CD14-positive monocyte (primary cell): ENCODE results near the gene CNTNAP1. TPM values are rescaled to one million over a fixed set of nuclear protein-coding genes. Genes with fewer than 3 reads are reported as not detected.

ENCODE experiments used
- DNase-seq, 3 donors: peaks; one replicate each; pipeline ENCODE4 v3.0.0-alpha.2; 2011 to 2022
- H2AFZ ChIP-seq: 2 replicates; pipeline ENCODE4 v1.6.0; 2012; ENCODE audit warnings: mild to moderate bottlenecking, low read depth, low read length, inconsistent platforms; ENCODE audit not compliant: insufficient read depth, poor library complexity, severe bottlenecking
- H3K27ac ChIP-seq, 2 donors: 1 replicate in 1 of 2; 2 replicates in 1 of 2; pipeline ENCODE4 v1.5.1; 2012 to 2013; ENCODE audit warnings: low read length in 2 of 2, control low read depth in 1 of 2, inconsistent platforms in 1 of 2, low read depth in 1 of 2, mild to moderate bottlenecking in 1 of 2
- H3K27me3 ChIP-seq, 2 donors: one replicate each; pipeline versions ENCODE4 v1.6.0 to v1.6.1; 2011 to 2013; ENCODE audit warnings: low read length in 2 of 2; ENCODE audit not compliant: control insufficient read depth in 2 of 2, insufficient read depth in 2 of 2
- H3K36me3 ChIP-seq, 2 donors: replicated peaks in 1 of 2; 1 replicate in 1 of 2; 2 replicates in 1 of 2; pipeline versions ENCODE4 v1.5.1 to v1.6.1; 2012 to 2013; ENCODE audit warnings: low read length in 2 of 2, control low read depth in 1 of 2, inconsistent platforms in 1 of 2, mild to moderate bottlenecking in 1 of 2; ENCODE audit not compliant: insufficient read depth in 2 of 2, control insufficient read depth in 1 of 2
- H3K4me1 ChIP-seq, 2 donors: 1 replicate in 1 of 2; 2 replicates in 1 of 2; pipeline versions ENCODE4 v1.5.1 to v1.6.1; 2012 to 2013; ENCODE audit warnings: low read length in 2 of 2, control low read depth in 1 of 2, inconsistent platforms in 1 of 2, mild to moderate bottlenecking in 1 of 2, moderate library complexity in 1 of 2; ENCODE audit not compliant: insufficient read depth in 2 of 2, control insufficient read depth in 1 of 2
- H3K4me2 ChIP-seq: replicated peaks from 2 replicates; pipeline ENCODE3; 2012; ENCODE audit warnings: low read length, moderate library complexity, mild to moderate bottlenecking; ENCODE audit not compliant: poor library complexity, severe bottlenecking; ENCODE audit errors: extremely low read depth
- H3K4me3 ChIP-seq, 3 experiments: fragments of 200-600 bp in 1 of 3; sonication (generic) in 1 of 3; replicated peaks in 1 of 3; 1 replicate in 2 of 3; 2 replicates in 1 of 3; pipeline ENCODE4 v1.5.1; 2011 to 2013; ENCODE audit warnings: low read length in 3 of 3, mild to moderate bottlenecking in 3 of 3, control low read depth in 2 of 3, low read depth in 2 of 3, inconsistent platforms in 1 of 3, moderate library complexity in 1 of 3
- H3K79me2 ChIP-seq: 2 replicates; pipeline ENCODE4 v1.6.0; 2012; ENCODE audit warnings: mild to moderate bottlenecking, control low read depth, inconsistent platforms, low read length, moderate library complexity; ENCODE audit not compliant: insufficient read depth
- H3K9ac ChIP-seq: 2 replicates; pipeline ENCODE4 v1.6.0; 2017; ENCODE audit warnings: low read length, mild to moderate bottlenecking; ENCODE audit not compliant: insufficient read depth, poor library complexity, severe bottlenecking
- H3K9me3 ChIP-seq, 2 donors: replicated peaks in 1 of 2; 1 replicate in 1 of 2; 2 replicates in 1 of 2; pipeline versions ENCODE4 v1.5.1 to v1.6.1; 2012 to 2013; ENCODE audit warnings: low read length in 2 of 2, control low read depth in 1 of 2; ENCODE audit not compliant: control insufficient read depth in 1 of 2, insufficient read depth in 1 of 2
- H4K20me1 ChIP-seq: 2 replicates; pipeline ENCODE4 v1.6.0; 2012; ENCODE audit warnings: mild to moderate bottlenecking, low read length, control low read depth, moderate library complexity; ENCODE audit not compliant: insufficient read depth
- H3K27ac Mint-ChIP-seq, 7 donors: one replicate each; pipeline ENCODE4 v1.8.0; 2020; ENCODE audit warnings: mild to moderate bottlenecking in 7 of 7, mixed read lengths in 7 of 7, moderate library complexity in 6 of 7, inconsistent platforms in 2 of 7
- H3K27me3 Mint-ChIP-seq, 3 donors: one replicate each; pipeline ENCODE4 v1.8.0; 2021 to 2022; ENCODE audit warnings: low read depth in 3 of 3, mild to moderate bottlenecking in 3 of 3, mixed read lengths in 3 of 3, moderate library complexity in 3 of 3, inconsistent platforms in 1 of 3
- H3K36me3 Mint-ChIP-seq, 2 donors: one replicate each; pipeline ENCODE4 v1.8.0; 2020; ENCODE audit warnings: mixed read lengths in 2 of 2, inconsistent platforms in 1 of 2, mild to moderate bottlenecking in 1 of 2
- H3K4me1 Mint-ChIP-seq: one replicate; pipeline ENCODE4 v1.8.0; 2020; ENCODE audit warnings: mild to moderate bottlenecking, mixed read lengths
- H3K4me3 Mint-ChIP-seq, 2 donors: one replicate each; pipeline ENCODE4 v1.8.0; 2020; ENCODE audit warnings: mild to moderate bottlenecking in 2 of 2, mixed read lengths in 2 of 2, moderate library complexity in 1 of 2
- H3K9me3 Mint-ChIP-seq, 7 donors: one replicate each; pipeline ENCODE4 v1.8.0; 2020 to 2022; ENCODE audit warnings: mixed read lengths in 7 of 7, mild to moderate bottlenecking in 6 of 7, moderate library complexity in 6 of 7, inconsistent platforms in 2 of 7
- CTCF ChIP-seq: fragments of 200-600 bp; IDR thresholded peaks from one replicate; pipeline ENCODE4 v1.8.0; 2022; ENCODE audit warnings: antibody characterized with exemption, mild to moderate bottlenecking
- WGBS: methylation state at CpG from one replicate; pipeline ENCODE4 v1.1.5; 2013; ENCODE audit warnings: missing lambda C conversion rate; ENCODE audit not compliant: insufficient coverage; 5-methylcytosine and 5-hydroxymethylcytosine counted together
- intact Hi-C, 2 donors: fragments of 100-400 bp; cut with micrococcal nuclease; formaldehyde crosslinking; loops; one replicate each; pipeline versions ENCODE4 v1.15.0 to v1.15.1; 2023
- polyA plus RNA-seq, 3 donors: library from polyadenylated mRNA; depleted of rRNA in 1 of 3; unstranded in 2 of 3; stranded (reverse) in 1 of 3; fragments of 300-500 nt in 2 of 3; fragments of >200 nt in 1 of 3; fragmentation: Illumina TruSeq in 2 of 3; gene quantifications; 1 replicate in 2 of 3; 2 replicates in 1 of 3; pipeline ENCODE4 v1.2.3, GENCODE V29; 2012 to 2021

Gene CNTNAP1
- polyA plus RNA-seq, 3 donors: 0.23 to 0.24 TPM; not detected in 1

DNA sequence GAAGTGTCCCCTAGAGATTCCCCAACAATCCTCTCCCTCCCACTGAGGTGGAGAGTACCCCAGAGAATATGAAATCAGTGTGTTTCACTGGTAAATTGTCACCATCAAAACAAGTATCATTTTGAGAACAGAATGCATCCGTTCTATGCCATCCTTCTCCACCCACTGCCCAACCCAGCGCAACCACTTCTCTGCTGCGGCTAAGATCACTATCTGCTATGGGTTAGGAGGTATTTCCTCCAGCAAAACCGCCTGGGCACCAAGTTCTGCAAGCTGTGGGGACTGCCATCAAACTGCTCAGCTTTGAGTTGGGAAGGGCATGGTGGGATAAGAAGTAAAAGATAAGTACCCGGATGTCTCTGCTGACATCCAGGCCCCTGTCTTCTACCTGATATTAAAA lies 24.4 kb downstream of the CNTNAP1 start:
- peaks cover 90 to 100% of the 10 kb centered on the region in 2 donors for H3K36me3 Mint-ChIP-seq
- H3K27ac ChIP-seq: no peak overlapping the region
- H3K4me1 ChIP-seq: no peaks in the 10 kb centered on the region
- no peak for TF ChIP-seq CTCF
- no peaks in the 10 kb centered on the region for H3K4me1 Mint-ChIP-seq
- intact Hi-C loops: no loop called here
- peaks cover 0 to under 1% (median 0%) of the 10 kb centered on the region in 3 donors for H3K27me3 Mint-ChIP-seq
- H3K79me2 ChIP-seq: no peaks in the 10 kb centered on the region
- H3K9ac ChIP-seq: no peak overlapping the region
- no peak overlapping the region for H3K4me3 ChIP-seq
- DNase-seq: no peak
- H3K27ac Mint-ChIP-seq: no peak overlapping the region
- peaks cover 0 to 2% (median 0%) of the 10 kb centered on the region in 7 donors for H3K9me3 Mint-ChIP-seq
- WGBS: no CpG with 5 or more reads among the region's 5 CpGs
- H3K9me3 ChIP-seq: no peaks in the 10 kb centered on the region
- H2AFZ ChIP-seq: no peak overlapping the region
- no peaks in the 10 kb centered on the region for H4K20me1 ChIP-seq
- H3K4me3 Mint-ChIP-seq: no peak overlapping the region
- peaks cover 94 to 100% of the 10 kb centered on the region in 2 donors for H3K36me3 ChIP-seq
- H3K4me2 ChIP-seq: no peak overlapping the region
- no peaks in the 10 kb centered on the region for H3K27me3 ChIP-seq

- Histone ChIP-seq H3K27ac (no peak overlapping the region), H3K27me3 (no peaks in the 10 kb centered on the region), H3K36me3 (peaks cover 93 to 100% of the 10 kb centered on the region in 2 donors), H3K9ac (no peak overlapping the region), H3K4me1 (no peaks in the 10 kb centered on the region), H3K79me2 (no peaks in the 10 kb centered on the region), H4K20me1 (no peaks in the 10 kb centered on the region), H3K4me3 (no peak overlapping the region), H2AFZ (no peak overlapping the region), H3K4me2 (no peak overlapping the region), H3K9me3 (no peaks in the 10 kb centered on the region)
- Mint-ChIP-seq H3K27ac (no peak overlapping the region), H3K4me3 (no peak overlapping the region), H3K4me1 (no peaks in the 10 kb centered on the region), H3K27me3 (peaks cover 0 to 4% (median 1%) of the 10 kb centered on the region in 3 donors), H3K9me3 (peaks cover 0 to 2% (median 0%) of the 10 kb centered on the region in 7 donors), H3K36me3 (peaks cover 89 to 100% of the 10 kb centered on the region in 2 donors)
- DNase-seq: no peak
- intact Hi-C loops: no loop called here
- no peak for TF ChIP-seq CTCF
- WGBS: 89% methylated on average over 1 of the region's 3 CpGs
Measured at GRCh38 chr17:42708588-42708987, 26.3 kb downstream of the CNTNAP1 start.
